H9 (cell line): ENCODE measurements around the gene RASA4B. TPM values are rescaled to one million over a fixed set of nuclear protein-coding genes. Genes with fewer than 3 reads are reported as not detected.

Experiments
- DNase-seq: peaks from one replicate; pipeline ENCODE4 v3.0.0-alpha.2; 2017
- H2AFZ ChIP-seq: one replicate; pipeline ENCODE4 v1.6.1; 2013; ENCODE audit warnings: mild to moderate bottlenecking, low read length, control low read depth, moderate library complexity
- H2AK5ac ChIP-seq: 2 replicates; pipeline ENCODE4 v1.6.1; 2013; ENCODE audit warnings: low read length, control low read depth, mixed read lengths; ENCODE audit not compliant: insufficient read length
- H2BK120ac ChIP-seq: one replicate; pipeline ENCODE4 v1.6.1; 2013; ENCODE audit warnings: low read depth, mild to moderate bottlenecking, low read length, control low read depth, inconsistent platforms; ENCODE audit not compliant: poor library complexity, severe bottlenecking
- H2BK12ac ChIP-seq: 2 replicates; pipeline ENCODE4 v1.6.1; 2013; ENCODE audit warnings: low read length, control low read depth, mixed read lengths, low read depth; ENCODE audit not compliant: insufficient read length
- H2BK15ac ChIP-seq: 2 replicates; pipeline ENCODE4 v1.6.1; 2013; ENCODE audit warnings: low read depth, low read length, control low read depth
- H2BK20ac ChIP-seq: one replicate; pipeline ENCODE4 v1.6.1; 2013; ENCODE audit warnings: low read depth, mild to moderate bottlenecking, low read length, control low read depth, inconsistent platforms; ENCODE audit not compliant: poor library complexity, severe bottlenecking
- H2BK5ac ChIP-seq: 2 replicates; pipeline ENCODE4 v1.6.1; 2013; ENCODE audit warnings: low read length, control low read depth, mixed read lengths; ENCODE audit not compliant: insufficient read length
- H3K14ac ChIP-seq: 2 replicates; pipeline ENCODE4 v1.6.1; 2013; ENCODE audit warnings: low read length, control low read depth; ENCODE audit not compliant: insufficient read depth
- H3K18ac ChIP-seq: 2 replicates; pipeline ENCODE4 v1.6.1; 2013; ENCODE audit warnings: low read depth, mild to moderate bottlenecking, mixed read lengths, low read length, control low read depth; ENCODE audit not compliant: insufficient read length
- H3K23ac ChIP-seq: 2 replicates; pipeline ENCODE4 v1.6.1; 2013; ENCODE audit warnings: low read length, control low read depth, mixed read lengths, low read depth; ENCODE audit not compliant: insufficient read length
- H3K23me2 ChIP-seq: 2 replicates; pipeline ENCODE4 v1.6.1; 2013; ENCODE audit warnings: low read depth, mild to moderate bottlenecking, mixed read lengths, low read length, control low read depth; ENCODE audit not compliant: insufficient read length, poor library complexity, severe bottlenecking
- H3K27ac ChIP-seq: 2 replicates; pipeline ENCODE4 v1.5.1; 2013; ENCODE audit warnings: low read length, control low read depth, mixed read lengths, low read depth; ENCODE audit not compliant: insufficient read length
- H3K27me3 ChIP-seq: 2 replicates; pipeline ENCODE4 v1.6.1; 2013; ENCODE audit warnings: low read length, control low read depth, inconsistent platforms; ENCODE audit not compliant: insufficient read depth
- H3K4ac ChIP-seq: 2 replicates; pipeline ENCODE4 v1.6.1; 2013; ENCODE audit warnings: low read depth, mild to moderate bottlenecking, control low read depth, inconsistent platforms, low read length, moderate library complexity
- H3K4me1 ChIP-seq: 2 replicates; pipeline ENCODE4 v1.6.1; 2013; ENCODE audit warnings: low read length, control low read depth, inconsistent platforms; ENCODE audit not compliant: insufficient read depth
- H3K4me2 ChIP-seq: 2 replicates; pipeline ENCODE4 v1.6.1; 2013; ENCODE audit warnings: low read length, control low read depth, mixed read lengths; ENCODE audit not compliant: insufficient read length, insufficient read depth
- H3K56ac ChIP-seq: 2 replicates; pipeline ENCODE4 v1.6.1; 2013; ENCODE audit warnings: low read depth, mild to moderate bottlenecking, mixed read lengths, low read length, control low read depth; ENCODE audit not compliant: insufficient read length
- H3K79me1 ChIP-seq: 2 replicates; pipeline ENCODE4 v1.6.1; 2013; ENCODE audit warnings: low read depth, mild to moderate bottlenecking, moderate library complexity, low read length, control low read depth, inconsistent platforms; ENCODE audit not compliant: insufficient read depth, poor library complexity, severe bottlenecking
- H3K79me2 ChIP-seq: 2 replicates; pipeline ENCODE4 v1.6.1; 2013; ENCODE audit warnings: low read length, control low read depth, inconsistent platforms; ENCODE audit not compliant: insufficient read depth
- H3K9ac ChIP-seq: 2 replicates; pipeline ENCODE4 v1.6.1; 2013; ENCODE audit warnings: low read length, control low read depth, mixed read lengths; ENCODE audit not compliant: insufficient read length; ENCODE audit errors: extremely low read depth
- H3K9me3 ChIP-seq: one replicate; pipeline ENCODE4 v1.6.1; 2013; ENCODE audit warnings: low read depth, low read length, inconsistent platforms; ENCODE audit not compliant: control insufficient read depth
- H3T11ph ChIP-seq: one replicate; pipeline ENCODE4 v1.6.1; 2013; ENCODE audit warnings: mild to moderate bottlenecking, low read length, control low read depth, inconsistent platforms
- H4K20me1 ChIP-seq: one replicate; pipeline ENCODE4 v1.6.1; 2013; ENCODE audit not compliant: control insufficient read depth, insufficient read length, insufficient read depth
- H4K5ac ChIP-seq: 2 replicates; pipeline ENCODE4 v1.6.1; 2013; ENCODE audit warnings: low read depth, mild to moderate bottlenecking, mixed read lengths, low read length, control low read depth; ENCODE audit not compliant: insufficient read length
- H4K8ac ChIP-seq: replicated peaks from 2 replicates; pipeline ENCODE4 v1.6.1; 2013; ENCODE audit warnings: low read length, control low read depth, mixed read lengths, low read depth; ENCODE audit not compliant: insufficient read length
- H4K91ac ChIP-seq: 2 replicates; pipeline ENCODE4 v1.6.1; 2013; ENCODE audit warnings: low read depth, mild to moderate bottlenecking, moderate library complexity, mixed read lengths, low read length, control low read depth; ENCODE audit not compliant: insufficient read length
- H3K27ac Mint-ChIP-seq, 3 experiments: 2 replicates in 2 of 3; 3 replicates in 1 of 3; pipeline ENCODE4 v1.8.0; 2020 to 2021; ENCODE audit warnings: mixed read lengths in 3 of 3, mild to moderate bottlenecking in 1 of 3, moderate library complexity in 1 of 3
- H3K27me3 Mint-ChIP-seq: 2 replicates; pipeline ENCODE4 v1.8.0; 2021; ENCODE audit warnings: low read depth, mild to moderate bottlenecking, moderate library complexity, mixed read lengths
- H3K36me3 Mint-ChIP-seq, 3 experiments: 2 replicates in 2 of 3; 3 replicates in 1 of 3; pipeline ENCODE4 v1.8.0; 2020 to 2021; ENCODE audit warnings: low read depth in 3 of 3, mixed read lengths in 3 of 3; ENCODE audit not compliant: insufficient read depth in 1 of 3
- H3K4me1 Mint-ChIP-seq, 2 experiments: 2 replicates each; pipeline ENCODE4 v1.8.0; 2020; ENCODE audit warnings: mixed read lengths in 2 of 2
- H3K4me3 Mint-ChIP-seq, 2 experiments: 2 replicates in 1 of 2; 3 replicates in 1 of 2; pipeline ENCODE4 v1.8.0; 2020 to 2021; ENCODE audit warnings: mild to moderate bottlenecking in 2 of 2, mixed read lengths in 2 of 2, moderate library complexity in 1 of 2
- H3K9me3 Mint-ChIP-seq, 2 experiments: 2 replicates in 1 of 2; 3 replicates in 1 of 2; pipeline ENCODE4 v1.8.0; 2020; ENCODE audit warnings: mild to moderate bottlenecking in 2 of 2, mixed read lengths in 2 of 2, moderate library complexity in 1 of 2
- WGBS: extraction: QIAGEN DNeasy Blood & Tissue Kit; methylation state at CpG from one replicate; pipeline ENCODE4 v1.1.7; 2013; ENCODE audit warnings: missing lambda C conversion rate, low lambda C conversion rate, mixed read lengths; ENCODE audit not compliant: insufficient read length; ENCODE audit errors: extremely low coverage; 5-methylcytosine and 5-hydroxymethylcytosine counted together
- total RNA-seq: library from RNA; stranded (reverse); gene quantifications from 2 replicates; pipeline ENCODE4 v1.2.1, GENCODE V29; 2021
- TF ChIP-seq, protein P1 (sequence below): fragments of 200-600 bp; sonication (generic); conservative IDR thresholded peaks from 3 replicates; pipeline ENCODE4 v1.8.0; 2021; ENCODE audit warnings: antibody characterized with exemption, mild to moderate bottlenecking

Gene RASA4B
- total RNA-seq, 1 experiment from 2014 or later, result 3.7 TPM

DNA sequence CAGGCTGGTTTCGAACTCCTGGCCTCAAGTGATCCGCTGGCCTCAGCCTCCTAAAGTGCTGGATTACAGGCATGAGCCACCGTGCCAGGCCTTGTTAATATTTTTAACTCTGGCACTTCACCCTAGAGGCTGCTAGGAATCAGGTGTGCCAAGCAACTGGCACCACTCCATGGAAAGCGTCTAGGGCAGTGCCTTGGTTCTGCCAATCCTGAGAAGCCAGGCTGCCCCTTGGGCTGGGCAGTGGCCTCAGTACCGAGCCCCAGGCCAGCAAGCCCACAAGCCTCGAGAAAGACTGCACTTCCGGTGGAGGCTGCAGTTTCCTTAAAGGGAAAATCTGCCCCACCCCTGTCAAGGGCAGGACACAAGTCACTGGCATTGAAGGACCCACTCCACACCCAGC lies 64.3 kb downstream of the RASA4B start:
- Histone ChIP-seq H3K9me3 (no peaks in the 10 kb centered on the region), H4K5ac (no peak overlapping the region), H4K91ac (no peak overlapping the region), H3K9ac (no peak overlapping the region), H2BK5ac (no peak overlapping the region), H4K20me1 (no peaks in the 10 kb centered on the region), H3K23ac (no peak overlapping the region), H4K8ac (no peak overlapping the region), H3T11ph (no peak overlapping the region), H3K79me2 (no peaks in the 10 kb centered on the region), H3K27me3 (no peaks in the 10 kb centered on the region), H3K18ac (no peak overlapping the region), H2AFZ (no peak overlapping the region), H3K4ac (no peak overlapping the region), H2BK20ac (no peak overlapping the region), H3K4me2 (no peak overlapping the region), H2AK5ac (no peak overlapping the region), H2BK15ac (no peak overlapping the region), H3K4me1 (no peaks in the 10 kb centered on the region), H3K56ac (no peak overlapping the region), H3K23me2 (no peaks in the 10 kb centered on the region), H2BK12ac (no peak overlapping the region), H3K79me1 (no peaks in the 10 kb centered on the region), H2BK120ac (no peak overlapping the region), H3K14ac (no peak overlapping the region), H3K27ac (no peak overlapping the region)
- H3K9me3 Mint-ChIP-seq, result no peaks in the 10 kb centered on the region
- no peak overlapping the region for H3K4me3 Mint-ChIP-seq
- peaks cover 7 to 9% of the 10 kb centered on the region in 2 experiments for H3K4me1 Mint-ChIP-seq
- no peaks in the 10 kb centered on the region; the same call in 1 of the 2 replicates for H3K27me3 Mint-ChIP-seq
- WGBS, result no CpG with 5 or more reads among the region's 7 CpGs
- H3K36me3 Mint-ChIP-seq, result peaks cover 7 to 23% (median 23%) of the 10 kb centered on the region in 3 experiments; a peak in 6 of 7 replicates
- no peak overlapping the region for H3K27ac Mint-ChIP-seq
- no peak for DNase-seq
- TF ChIP-seq, protein P1, sequence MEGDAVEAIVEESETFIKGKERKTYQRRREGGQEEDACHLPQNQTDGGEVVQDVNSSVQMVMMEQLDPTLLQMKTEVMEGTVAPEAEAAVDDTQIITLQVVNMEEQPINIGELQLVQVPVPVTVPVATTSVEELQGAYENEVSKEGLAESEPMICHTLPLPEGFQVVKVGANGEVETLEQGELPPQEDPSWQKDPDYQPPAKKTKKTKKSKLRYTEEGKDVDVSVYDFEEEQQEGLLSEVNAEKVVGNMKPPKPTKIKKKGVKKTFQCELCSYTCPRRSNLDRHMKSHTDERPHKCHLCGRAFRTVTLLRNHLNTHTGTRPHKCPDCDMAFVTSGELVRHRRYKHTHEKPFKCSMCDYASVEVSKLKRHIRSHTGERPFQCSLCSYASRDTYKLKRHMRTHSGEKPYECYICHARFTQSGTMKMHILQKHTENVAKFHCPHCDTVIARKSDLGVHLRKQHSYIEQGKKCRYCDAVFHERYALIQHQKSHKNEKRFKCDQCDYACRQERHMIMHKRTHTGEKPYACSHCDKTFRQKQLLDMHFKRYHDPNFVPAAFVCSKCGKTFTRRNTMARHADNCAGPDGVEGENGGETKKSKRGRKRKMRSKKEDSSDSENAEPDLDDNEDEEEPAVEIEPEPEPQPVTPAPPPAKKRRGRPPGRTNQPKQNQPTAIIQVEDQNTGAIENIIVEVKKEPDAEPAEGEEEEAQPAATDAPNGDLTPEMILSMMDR, result no peak
